CD14-positive monocyte (primary cell): Measurements from ENCODE around the gene UQCRHL. TPM values are rescaled to one million over a fixed set of nuclear protein-coding genes. Genes with fewer than 3 reads are reported as not detected.

Source experiments
- DNase-seq, 3 donors: peaks; one replicate each; pipeline ENCODE4 v3.0.0-alpha.2; 2011 to 2022
- H2AFZ ChIP-seq: 2 replicates; pipeline ENCODE4 v1.6.0; 2012; ENCODE audit warnings: mild to moderate bottlenecking, low read depth, low read length, inconsistent platforms; ENCODE audit not compliant: insufficient read depth, poor library complexity, severe bottlenecking
- H3K27ac ChIP-seq, 2 donors: 1 replicate in 1 of 2; 2 replicates in 1 of 2; pipeline ENCODE4 v1.5.1; 2012 to 2013; ENCODE audit warnings: low read length in 2 of 2, control low read depth in 1 of 2, inconsistent platforms in 1 of 2, low read depth in 1 of 2, mild to moderate bottlenecking in 1 of 2
- H3K27me3 ChIP-seq, 2 donors: one replicate each; pipeline versions ENCODE4 v1.6.0 to v1.6.1; 2011 to 2013; ENCODE audit warnings: low read length in 2 of 2; ENCODE audit not compliant: control insufficient read depth in 2 of 2, insufficient read depth in 2 of 2
- H3K36me3 ChIP-seq, 2 donors: replicated peaks in 1 of 2; 1 replicate in 1 of 2; 2 replicates in 1 of 2; pipeline versions ENCODE4 v1.5.1 to v1.6.1; 2012 to 2013; ENCODE audit warnings: low read length in 2 of 2, control low read depth in 1 of 2, inconsistent platforms in 1 of 2, mild to moderate bottlenecking in 1 of 2; ENCODE audit not compliant: insufficient read depth in 2 of 2, control insufficient read depth in 1 of 2
- H3K4me1 ChIP-seq, 2 donors: 1 replicate in 1 of 2; 2 replicates in 1 of 2; pipeline versions ENCODE4 v1.5.1 to v1.6.1; 2012 to 2013; ENCODE audit warnings: low read length in 2 of 2, control low read depth in 1 of 2, inconsistent platforms in 1 of 2, mild to moderate bottlenecking in 1 of 2, moderate library complexity in 1 of 2; ENCODE audit not compliant: insufficient read depth in 2 of 2, control insufficient read depth in 1 of 2
- H3K4me2 ChIP-seq: replicated peaks from 2 replicates; pipeline ENCODE3; 2012; ENCODE audit warnings: low read length, moderate library complexity, mild to moderate bottlenecking; ENCODE audit not compliant: poor library complexity, severe bottlenecking; ENCODE audit errors: extremely low read depth
- H3K4me3 ChIP-seq, 3 experiments: fragments of 200-600 bp in 1 of 3; sonication (generic) in 1 of 3; replicated peaks in 1 of 3; 1 replicate in 2 of 3; 2 replicates in 1 of 3; pipeline ENCODE4 v1.5.1; 2011 to 2013; ENCODE audit warnings: low read length in 3 of 3, mild to moderate bottlenecking in 3 of 3, control low read depth in 2 of 3, low read depth in 2 of 3, inconsistent platforms in 1 of 3, moderate library complexity in 1 of 3
- H3K79me2 ChIP-seq: 2 replicates; pipeline ENCODE4 v1.6.0; 2012; ENCODE audit warnings: mild to moderate bottlenecking, control low read depth, inconsistent platforms, low read length, moderate library complexity; ENCODE audit not compliant: insufficient read depth
- H3K9ac ChIP-seq: 2 replicates; pipeline ENCODE4 v1.6.0; 2017; ENCODE audit warnings: low read length, mild to moderate bottlenecking; ENCODE audit not compliant: insufficient read depth, poor library complexity, severe bottlenecking
- H3K9me3 ChIP-seq, 2 donors: replicated peaks in 1 of 2; 1 replicate in 1 of 2; 2 replicates in 1 of 2; pipeline versions ENCODE4 v1.5.1 to v1.6.1; 2012 to 2013; ENCODE audit warnings: low read length in 2 of 2, control low read depth in 1 of 2; ENCODE audit not compliant: control insufficient read depth in 1 of 2, insufficient read depth in 1 of 2
- H4K20me1 ChIP-seq: 2 replicates; pipeline ENCODE4 v1.6.0; 2012; ENCODE audit warnings: mild to moderate bottlenecking, low read length, control low read depth, moderate library complexity; ENCODE audit not compliant: insufficient read depth
- H3K27ac Mint-ChIP-seq, 7 donors: one replicate each; pipeline ENCODE4 v1.8.0; 2020; ENCODE audit warnings: mild to moderate bottlenecking in 7 of 7, mixed read lengths in 7 of 7, moderate library complexity in 6 of 7, inconsistent platforms in 2 of 7
- H3K27me3 Mint-ChIP-seq, 3 donors: one replicate each; pipeline ENCODE4 v1.8.0; 2021 to 2022; ENCODE audit warnings: low read depth in 3 of 3, mild to moderate bottlenecking in 3 of 3, mixed read lengths in 3 of 3, moderate library complexity in 3 of 3, inconsistent platforms in 1 of 3
- H3K36me3 Mint-ChIP-seq, 2 donors: one replicate each; pipeline ENCODE4 v1.8.0; 2020; ENCODE audit warnings: mixed read lengths in 2 of 2, inconsistent platforms in 1 of 2, mild to moderate bottlenecking in 1 of 2
- H3K4me1 Mint-ChIP-seq: one replicate; pipeline ENCODE4 v1.8.0; 2020; ENCODE audit warnings: mild to moderate bottlenecking, mixed read lengths
- H3K4me3 Mint-ChIP-seq, 2 donors: one replicate each; pipeline ENCODE4 v1.8.0; 2020; ENCODE audit warnings: mild to moderate bottlenecking in 2 of 2, mixed read lengths in 2 of 2, moderate library complexity in 1 of 2
- H3K9me3 Mint-ChIP-seq, 7 donors: one replicate each; pipeline ENCODE4 v1.8.0; 2020 to 2022; ENCODE audit warnings: mixed read lengths in 7 of 7, mild to moderate bottlenecking in 6 of 7, moderate library complexity in 6 of 7, inconsistent platforms in 2 of 7
- CTCF ChIP-seq: fragments of 200-600 bp; IDR thresholded peaks from one replicate; pipeline ENCODE4 v1.8.0; 2022; ENCODE audit warnings: antibody characterized with exemption, mild to moderate bottlenecking
- WGBS: methylation state at CpG from one replicate; pipeline ENCODE4 v1.1.5; 2013; ENCODE audit warnings: missing lambda C conversion rate; ENCODE audit not compliant: insufficient coverage; 5-methylcytosine and 5-hydroxymethylcytosine counted together
- intact Hi-C, 2 donors: fragments of 100-400 bp; cut with micrococcal nuclease; formaldehyde crosslinking; loops; one replicate each; pipeline versions ENCODE4 v1.15.0 to v1.15.1; 2023
- polyA plus RNA-seq, 3 donors: library from polyadenylated mRNA; depleted of rRNA in 1 of 3; unstranded in 2 of 3; stranded (reverse) in 1 of 3; fragments of 300-500 nt in 2 of 3; fragments of >200 nt in 1 of 3; fragmentation: Illumina TruSeq in 2 of 3; gene quantifications; 1 replicate in 2 of 3; 2 replicates in 1 of 3; pipeline ENCODE4 v1.2.3, GENCODE V29; 2012 to 2021

Gene UQCRHL
- polyA plus RNA-seq, 3 donors, result 1.0 to 1.3 (median 1.0) TPM

- peak overlapping the region; percentile 87 for H3K4me2 ChIP-seq
- no peaks in the 10 kb centered on the region for H3K9me3 ChIP-seq
- H3K4me3 ChIP-seq, result peak overlapping the region; percentile 84 to 98 (median 96)
- peaks cover 42% of the 10 kb centered on the region for H3K4me1 Mint-ChIP-seq
- H3K27ac Mint-ChIP-seq, result peak overlapping the region; percentile 97 to 99 (median 98)
- H3K9ac ChIP-seq, result peak overlapping the region; percentile 99
- peaks cover 5 to 6% of the 10 kb centered on the region in 2 donors for H3K36me3 Mint-ChIP-seq
- peak; percentile 99 to 100 (median 100) for DNase-seq
- H3K4me1 ChIP-seq, result peaks cover 51 to 62% of the 10 kb centered on the region in 2 donors
- peaks cover 40% of the 10 kb centered on the region for H3K79me2 ChIP-seq
- no peak for TF ChIP-seq CTCF
- H3K36me3 ChIP-seq, result no peaks in the 10 kb centered on the region
- intact Hi-C loops, result loop anchor here in 1 of 2 donors (2.0 to 5.0 kb wide), 2 partner anchors 13 to 51 kb away; no protein-coding TSS in a partner anchor
- H3K27me3 Mint-ChIP-seq, result no peaks in the 10 kb centered on the region
- H2AFZ ChIP-seq, result peak overlapping the region; percentile 75
- WGBS, result 2% methylated on average over 40 of the region's 66 CpGs
- H4K20me1 ChIP-seq, result no peaks in the 10 kb centered on the region
- peaks cover 0 to 1% (median 0%) of the 10 kb centered on the region in 7 donors for H3K9me3 Mint-ChIP-seq
- peak overlapping the region; percentile 98 to 99 for H3K27ac ChIP-seq
- peak overlapping the region; percentile 94 for H3K4me3 Mint-ChIP-seq
- H3K27me3 ChIP-seq, result no peaks in the 10 kb centered on the region
Measured at GRCh38 chr1:15835741-15836510, 28.5 kb upstream of the UQCRHL start.

GRCh38 chr1:15835205-15835740 is 27.8 kb upstream of the UQCRHL start:
- peak overlapping the region; percentile 75 for H2AFZ ChIP-seq
- peaks cover 0 to 1% (median 0%) of the 10 kb centered on the region in 7 donors for H3K9me3 Mint-ChIP-seq
- H3K36me3 ChIP-seq, result no peaks in the 10 kb centered on the region
- H3K4me1 ChIP-seq, result peaks cover 57 to 68% of the 10 kb centered on the region in 2 donors
- H3K27ac ChIP-seq, result peak overlapping the region; percentile 98 to 99
- intact Hi-C loops, result loop anchor here in 1 of 2 donors (2.0 to 5.0 kb wide), 2 partner anchors 14 to 52 kb away; no protein-coding TSS in a partner anchor
- H3K27ac Mint-ChIP-seq, result peak overlapping the region; percentile 97 to 99 (median 98)
- no peak for DNase-seq
- peak overlapping the region; percentile 87 for H3K4me2 ChIP-seq
- H3K36me3 Mint-ChIP-seq, result peaks cover 5 to 6% of the 10 kb centered on the region in 2 donors
- H3K79me2 ChIP-seq, result peaks cover 44% of the 10 kb centered on the region
- H3K4me1 Mint-ChIP-seq, result peaks cover 49% of the 10 kb centered on the region
- WGBS, result 0% methylated on average over 30 of the region's 37 CpGs
- H3K9ac ChIP-seq, result peak overlapping the region; percentile 99
- no peaks in the 10 kb centered on the region for H3K9me3 ChIP-seq
- no peak for TF ChIP-seq CTCF
- H3K27me3 ChIP-seq, result no peaks in the 10 kb centered on the region
- H3K27me3 Mint-ChIP-seq, result no peaks in the 10 kb centered on the region
- H3K4me3 Mint-ChIP-seq, result peak overlapping the region; percentile 94
- H3K4me3 ChIP-seq, result peak overlapping the region; percentile 84 to 98 (median 96)
- H4K20me1 ChIP-seq, result no peaks in the 10 kb centered on the region
